GM18502 (cell line): ENCODE measurements around the gene CD70.
"Not testable (repeated sequence)": the region's sequence is repeated elsewhere in the genome, so short reads cannot be mapped to it uniquely, and the experiment has no call there.

Experiments
- ATAC-seq: cut with Tn5 transposase; IDR thresholded peaks from one replicate; pipeline ENCODE4 v1.9.1; 2021; ENCODE audit warnings: mild to moderate bottlenecking; ENCODE audit not compliant: unreplicated experiment, poor library complexity

Gene CD70

GRCh38 chr19:6573350-6573749 is 17.6 kb downstream of the CD70 start:
- ATAC-seq = no peak

- ATAC-seq = no peak
These were observed 18.7 kb downstream of the CD70 start for GRCh38 chr19:6572217-6572616.

- no peak for ATAC-seq
These were observed 19.8 kb downstream of the CD70 start for GRCh38 chr19:6571167-6571566.

GRCh38 chr19:6570764-6571163 is 20.2 kb downstream of the CD70 start:
- no peak for ATAC-seq

- ATAC-seq = no peak
These were observed 22.1 kb downstream of the CD70 start for GRCh38 chr19:6568816-6569215.

- ATAC-seq = no peak
These were observed 22.9 kb downstream of the CD70 start for GRCh38 chr19:6568010-6568526.

GRCh38 chr19:6566727-6567126 is 24.2 kb downstream of the CD70 start:
- ATAC-seq = not testable (repeated sequence)

GRCh38 chr19:6564393-6564792 is 26.6 kb downstream of the CD70 start:
- ATAC-seq = no peak

- not testable (repeated sequence) for ATAC-seq
These were observed 28.5 kb downstream of the CD70 start for GRCh38 chr19:6562437-6562836.

GRCh38 chr19:6556480-6557195 is 34.3 kb downstream of the CD70 start:
- ATAC-seq = no peak

- no peak for ATAC-seq
These were observed 34.9 kb downstream of the CD70 start for GRCh38 chr19:6556043-6556449.

- ATAC-seq = peak; percentile 68
These were observed 39.1 kb downstream of the CD70 start for GRCh38 chr19:6551607-6552450.

- ATAC-seq = no peak
These were observed 39.9 kb downstream of the CD70 start for GRCh38 chr19:6551091-6551490.

- ATAC-seq = not testable (repeated sequence)
These were observed 40.3 kb downstream of the CD70 start for GRCh38 chr19:6550679-6551078.

- no peak for ATAC-seq
These were observed 47.0 kb downstream of the CD70 start for GRCh38 chr19:6543866-6544347.

GRCh38 chr19:6540918-6541689 is 49.8 kb downstream of the CD70 start:
- ATAC-seq = no peak

GRCh38 chr19:6539514-6539913 is 51.4 kb downstream of the CD70 start:
- no peak for ATAC-seq
